Stimulated activated CD4-positive, alpha-beta T cell treated with anti-CD3 and anti-CD28 coated beads, Interleukin-12 subunit alpha, Interleukin-12 subunit beta, amount 100 ng/mL, for 24 hours (primary cell): ENCODE measurements around the gene KMT5B.

Experiments used
- DNase-seq, 2 experiments: peaks; one replicate each; pipeline ENCODE4 v3.0.0-alpha.2; 2020; ENCODE audit warnings: low read depth in 2 of 2

The KMT5B gene

DNA sequence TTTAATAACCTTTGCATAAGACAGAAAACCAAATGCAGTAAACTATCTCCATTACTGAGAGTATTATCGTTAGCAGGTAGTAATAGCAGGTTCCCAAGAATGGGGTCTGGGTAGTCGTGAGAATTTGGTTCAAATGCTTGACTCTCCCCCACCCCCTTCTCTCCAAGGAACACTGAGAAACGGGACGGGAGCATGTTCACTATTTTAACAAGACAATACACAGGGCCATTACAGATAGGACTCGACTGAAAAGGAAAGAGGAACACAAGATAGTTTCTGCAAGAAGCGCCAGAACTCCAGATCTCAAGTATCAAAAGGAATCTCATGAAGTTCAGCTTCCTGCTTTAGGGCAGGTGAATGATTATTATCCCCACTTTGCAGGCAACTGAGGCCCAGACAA lies 27.0 kb downstream of the KMT5B start:
- no peak for DNase-seq

DNA sequence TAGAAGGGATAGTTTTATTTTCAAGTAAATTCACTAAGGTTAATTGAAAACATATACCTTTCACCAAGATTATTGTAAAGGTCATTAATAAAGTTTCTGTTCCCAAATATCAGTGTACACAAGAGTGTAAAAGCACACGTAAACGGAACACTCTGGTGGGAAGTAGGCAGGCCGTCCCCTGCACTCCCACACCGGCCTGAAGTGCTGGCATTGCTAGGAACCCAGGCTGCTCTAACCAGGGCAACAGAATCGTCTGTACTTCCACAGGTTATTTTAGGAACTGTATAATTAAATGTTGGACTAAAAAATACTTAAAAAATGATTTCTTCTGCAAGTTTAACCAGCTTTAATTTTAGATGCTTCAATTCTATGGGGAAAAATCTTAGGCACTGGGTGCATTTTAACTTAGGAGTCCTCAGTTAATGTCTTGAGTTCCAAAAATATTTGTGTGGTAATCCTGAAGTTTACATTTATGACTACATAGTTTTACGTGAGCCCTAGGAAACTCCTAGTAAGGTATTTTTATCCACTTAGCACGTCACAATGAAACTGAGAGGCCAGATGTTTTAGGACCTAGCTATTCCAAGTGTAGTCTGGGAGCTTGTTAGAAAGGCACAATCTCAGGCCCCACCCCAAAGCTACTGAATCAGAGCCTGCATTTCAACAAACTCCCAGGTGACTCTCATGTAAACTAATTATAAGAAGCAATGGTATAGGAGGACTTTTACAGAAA lies 31.2 kb downstream of the KMT5B start:
- no peak for DNase-seq

DNA sequence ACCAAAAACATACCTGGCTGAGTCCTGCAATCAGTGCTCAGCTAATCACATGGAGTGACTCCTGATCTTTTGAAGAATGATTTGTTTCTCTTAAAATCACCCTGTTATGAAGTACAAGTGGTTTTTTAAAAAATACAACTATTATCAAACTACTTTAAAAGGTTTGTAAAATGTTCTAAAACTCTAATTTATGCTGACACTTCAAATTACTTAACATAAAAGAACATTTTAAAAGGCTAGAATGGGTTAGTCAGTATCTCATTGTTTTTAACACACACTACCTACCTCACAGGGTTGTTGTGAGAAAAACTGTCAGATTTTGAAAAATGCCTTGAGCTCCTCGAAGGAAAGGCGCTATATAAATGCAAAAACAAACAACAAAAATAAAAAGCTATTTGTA lies 33.2 kb downstream of the KMT5B start:
- no peak for DNase-seq

DNA sequence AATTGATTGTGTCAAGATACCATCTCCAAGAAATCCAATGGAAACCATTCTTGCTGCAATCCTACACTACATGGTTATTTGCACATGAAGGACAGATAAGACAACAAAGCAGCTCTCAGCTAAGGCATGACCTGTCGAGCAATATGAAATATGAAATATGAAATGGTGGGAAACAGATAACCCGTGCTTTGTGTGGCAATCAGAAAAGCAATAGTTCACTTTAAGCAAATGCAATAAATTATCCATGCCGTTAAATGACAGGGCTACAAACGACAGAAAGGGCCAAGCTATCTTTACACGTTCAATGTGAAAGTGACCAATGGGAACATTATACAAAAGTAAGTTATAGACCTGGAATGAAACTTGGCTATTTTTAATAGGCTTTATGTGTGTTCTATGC lies 35.2 kb downstream of the KMT5B start:
- no peak for DNase-seq

DNA sequence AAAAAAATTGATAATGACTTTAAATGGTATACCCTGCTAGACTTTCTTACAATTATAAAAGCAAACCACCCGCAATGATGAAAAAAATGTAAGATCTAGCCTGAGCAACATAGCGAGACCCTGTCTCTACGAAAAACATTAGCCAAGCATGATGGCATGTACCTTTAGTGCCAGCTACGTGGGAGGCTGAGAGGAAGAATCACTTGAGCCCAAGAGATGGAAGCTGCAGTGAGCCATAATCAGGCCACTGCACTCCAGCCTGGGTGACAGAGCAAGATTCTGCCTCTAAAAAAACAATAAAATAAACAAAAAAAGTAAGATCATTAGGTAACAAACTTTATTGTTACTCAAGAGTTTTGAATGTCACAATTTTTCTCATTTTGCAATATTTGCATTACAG lies 39.2 kb downstream of the KMT5B start:
- no peak for DNase-seq

DNA sequence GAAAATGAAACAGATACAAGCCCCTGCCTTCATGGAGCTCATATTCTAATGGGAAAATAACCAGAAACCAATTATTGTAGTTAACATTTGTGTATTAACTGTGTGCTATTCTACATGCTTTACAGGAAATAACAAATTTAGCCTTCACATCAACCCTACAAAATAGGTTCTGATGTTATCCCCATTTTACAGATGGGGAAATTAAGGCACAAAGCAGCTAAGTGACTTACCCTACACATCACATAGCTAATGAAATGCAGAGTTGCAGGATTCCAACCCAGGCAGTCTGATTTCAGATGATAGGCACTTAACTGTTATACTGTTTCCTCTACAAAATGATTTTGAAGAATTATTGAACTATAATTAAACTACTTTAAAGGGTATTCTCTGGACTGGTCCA lies 43.7 kb downstream of the KMT5B start:
- DNase-seq, result no peak

DNA sequence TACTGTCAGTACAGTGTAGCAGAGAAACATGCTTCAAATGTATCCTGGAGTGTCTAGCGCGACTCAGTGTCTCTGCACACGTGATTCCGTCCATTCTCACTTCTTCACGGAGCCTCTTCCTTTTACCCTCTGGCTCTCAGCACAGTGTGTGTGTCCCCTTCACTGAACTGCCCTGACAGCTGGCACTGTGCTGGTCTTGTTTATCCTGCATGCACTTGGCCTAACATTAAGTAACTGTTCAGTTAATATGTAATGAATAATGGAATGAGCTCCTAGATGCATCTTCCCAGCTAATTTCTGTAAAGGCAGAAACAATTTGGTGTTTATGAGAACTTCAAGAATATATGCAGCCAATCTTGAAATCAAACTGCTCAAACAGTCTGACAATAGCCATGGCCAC lies 44.4 kb downstream of the KMT5B start:
- DNase-seq, result no peak

DNA sequence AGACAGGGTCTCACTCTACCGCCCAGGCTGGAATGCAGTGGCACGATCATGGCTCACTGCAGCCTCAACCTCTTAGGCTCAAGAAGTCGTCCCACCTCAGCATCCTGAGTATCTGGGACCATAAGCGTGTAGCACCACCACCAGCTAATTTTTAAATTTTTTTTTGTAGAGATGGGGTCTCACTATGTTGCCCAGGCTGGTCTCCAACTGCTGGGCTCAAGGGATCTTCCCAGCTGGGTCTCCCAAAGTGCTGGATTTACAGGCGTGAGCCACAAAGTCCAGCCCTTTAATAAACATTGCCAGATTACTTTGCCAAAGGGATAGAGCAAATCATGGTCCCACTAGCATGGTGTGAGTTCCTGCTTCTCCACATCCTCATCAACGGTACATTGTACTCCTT lies 45.6 kb downstream of the KMT5B start:
- DNase-seq, result no peak

DNA sequence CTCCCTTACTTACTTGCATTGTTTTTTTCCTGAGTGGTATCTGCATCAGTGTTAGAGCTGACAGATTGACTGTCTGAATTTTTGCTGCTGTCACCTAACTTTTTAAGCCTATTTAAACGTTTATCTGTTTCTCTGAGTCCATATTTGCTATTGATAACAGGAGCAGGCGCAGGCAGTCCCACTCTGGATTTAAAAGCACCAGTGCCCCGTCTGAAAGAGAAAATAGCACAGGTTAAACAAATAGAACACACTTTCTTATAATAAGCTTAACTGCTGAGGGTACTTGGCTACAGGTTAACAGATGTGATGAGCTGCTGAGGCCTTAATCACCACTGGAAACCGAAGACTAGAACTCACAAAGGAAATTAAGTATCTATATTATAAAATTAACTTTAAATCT lies 46.1 kb downstream of the KMT5B start:
- DNase-seq, result no peak

DNA sequence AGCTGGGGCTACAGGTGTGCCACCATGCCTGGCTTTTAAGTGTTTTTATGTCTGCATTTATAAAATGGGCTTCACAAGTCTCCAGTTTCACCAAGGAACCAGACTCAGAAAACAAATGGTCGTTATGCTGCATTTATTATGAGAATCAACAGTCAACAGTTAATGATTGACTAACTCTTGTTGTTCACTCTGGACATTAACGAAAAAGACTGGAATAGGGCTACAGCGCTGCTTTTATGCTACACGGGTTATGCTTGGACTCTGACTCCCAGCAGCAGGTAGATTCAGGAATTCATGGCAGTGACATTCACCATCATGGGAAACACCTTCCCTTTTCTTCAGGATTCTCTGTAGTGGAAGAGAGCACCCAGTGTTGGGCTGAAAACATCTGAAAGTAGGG lies 47.5 kb downstream of the KMT5B start:
- DNase-seq, result no peak

DNA sequence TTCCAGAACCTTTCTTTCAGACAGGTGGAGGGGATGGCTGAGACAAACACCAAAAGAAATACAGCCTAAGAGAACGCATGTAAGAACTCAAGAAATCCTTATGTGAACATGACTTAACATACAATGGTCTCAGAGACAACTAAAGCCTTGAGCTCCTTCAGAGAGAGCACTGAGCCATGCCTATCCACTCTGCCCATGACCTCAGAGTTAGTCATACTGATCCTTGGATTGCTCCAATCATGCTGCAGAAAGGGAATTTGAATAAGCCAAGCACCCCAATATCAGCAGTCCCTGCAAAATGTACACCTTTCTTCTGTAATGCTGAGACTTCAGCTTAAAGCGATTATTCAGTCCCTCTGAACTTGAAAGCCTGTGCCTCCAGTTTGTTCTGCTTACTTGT lies 48.7 kb downstream of the KMT5B start:
- no peak for DNase-seq

DNA sequence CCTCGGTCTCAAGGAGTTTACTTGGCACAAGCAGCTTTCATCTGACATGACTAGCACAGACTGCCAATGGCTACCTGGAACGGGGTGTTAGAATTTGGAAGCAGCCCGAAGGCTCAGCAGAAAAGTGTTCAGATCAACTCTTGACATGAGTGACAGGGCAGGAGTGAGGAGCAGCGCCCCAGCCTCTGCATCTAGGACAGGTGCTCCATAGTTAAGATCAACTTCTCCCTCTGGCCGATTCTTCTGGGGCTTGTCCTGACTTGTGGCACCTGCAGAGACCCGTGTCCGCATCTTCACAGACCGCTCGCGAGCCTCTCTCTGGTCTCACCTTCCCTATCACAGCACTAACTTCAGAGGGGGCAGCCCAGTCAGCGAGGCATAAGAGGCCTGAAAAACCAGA lies 49.4 kb downstream of the KMT5B start:
- DNase-seq, result no peak

DNA sequence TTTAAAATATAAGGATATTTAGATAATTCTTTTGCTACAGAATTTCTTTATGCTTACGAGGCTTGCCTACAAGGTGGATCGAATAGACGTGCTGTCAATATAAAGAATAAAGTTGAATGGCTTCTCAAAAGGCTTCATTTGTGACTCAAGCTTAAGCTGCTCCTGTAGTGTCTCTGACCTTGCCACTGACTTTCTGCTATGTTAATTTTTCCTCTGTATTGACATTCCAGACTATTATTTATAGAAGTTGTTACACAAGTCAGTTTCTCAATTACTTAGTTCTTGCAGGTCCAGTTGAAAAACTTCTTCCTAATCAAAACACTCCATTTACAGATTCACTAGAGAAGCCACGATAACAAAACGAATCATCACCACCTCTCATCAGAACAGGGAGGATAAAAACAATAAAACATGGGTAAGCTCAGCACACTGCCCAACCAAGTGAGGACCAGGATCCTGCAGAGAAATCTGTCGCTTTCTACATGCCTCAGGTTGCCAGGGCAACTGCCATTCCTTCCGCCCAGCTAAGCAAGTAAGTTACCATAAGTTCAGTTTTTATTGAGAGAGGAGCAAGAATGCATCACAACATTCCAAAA lies 52.9 kb downstream of the KMT5B start:
- DNase-seq, result no peak

DNA sequence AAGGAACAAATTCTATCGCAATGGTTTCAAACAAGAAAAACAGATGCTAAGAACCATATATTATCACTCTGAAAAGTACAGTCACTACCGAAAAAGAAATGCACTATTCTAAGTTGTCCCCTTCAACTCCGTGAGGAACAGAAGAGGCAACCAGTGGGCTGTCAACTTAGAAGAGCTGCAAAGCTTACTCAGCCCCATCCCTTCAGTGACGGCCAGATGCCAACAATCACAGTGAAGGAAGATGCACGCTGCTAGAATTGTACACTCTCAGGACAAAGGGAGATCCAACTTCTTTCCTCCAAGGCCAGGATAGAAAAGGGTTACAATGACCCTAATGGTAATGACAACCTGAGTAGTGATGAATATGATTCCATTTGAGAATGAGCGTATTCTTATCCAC lies 53.4 kb downstream of the KMT5B start:
- no peak for DNase-seq

DNA sequence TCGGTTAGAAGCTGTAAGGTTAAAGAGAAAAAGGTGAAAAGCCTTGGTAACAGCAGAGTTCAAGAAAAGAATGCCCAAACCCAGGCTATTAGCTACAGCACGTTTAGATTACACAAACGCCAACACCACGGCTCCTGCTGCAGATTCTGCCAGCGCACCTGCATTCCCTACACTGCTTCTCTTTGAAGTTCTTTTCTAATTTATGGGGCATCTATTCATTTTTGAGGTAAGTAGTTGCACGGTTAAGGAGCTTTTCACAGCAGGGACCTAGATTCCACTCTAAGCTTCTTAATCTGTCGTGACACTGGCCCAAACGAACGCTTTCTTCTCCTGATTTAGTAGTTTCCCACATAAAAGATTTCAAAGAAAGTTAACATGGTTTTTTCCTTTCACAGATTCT lies 53.9 kb downstream of the KMT5B start:
- no peak for DNase-seq

DNA sequence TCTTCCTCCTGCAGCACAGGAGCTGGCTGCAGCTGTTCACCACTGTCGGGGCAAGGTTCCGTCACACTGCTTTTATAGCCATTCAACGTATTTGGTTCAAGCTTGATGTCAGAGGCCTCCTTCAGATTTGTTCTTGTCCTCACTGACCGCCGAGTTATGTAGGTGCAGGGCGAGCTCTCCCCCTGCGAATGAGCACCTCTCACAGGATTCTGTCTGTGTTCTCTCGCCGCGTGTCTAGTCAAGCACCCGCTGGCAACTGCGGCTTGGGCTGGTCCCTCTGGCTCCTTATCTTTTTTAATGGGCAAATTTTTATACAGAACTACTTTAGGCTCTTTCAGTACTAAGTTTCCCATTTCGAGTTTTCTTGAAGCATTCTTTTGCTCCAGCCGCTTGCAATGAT lies 54.5 kb downstream of the KMT5B start:
- DNase-seq, result no peak

DNA sequence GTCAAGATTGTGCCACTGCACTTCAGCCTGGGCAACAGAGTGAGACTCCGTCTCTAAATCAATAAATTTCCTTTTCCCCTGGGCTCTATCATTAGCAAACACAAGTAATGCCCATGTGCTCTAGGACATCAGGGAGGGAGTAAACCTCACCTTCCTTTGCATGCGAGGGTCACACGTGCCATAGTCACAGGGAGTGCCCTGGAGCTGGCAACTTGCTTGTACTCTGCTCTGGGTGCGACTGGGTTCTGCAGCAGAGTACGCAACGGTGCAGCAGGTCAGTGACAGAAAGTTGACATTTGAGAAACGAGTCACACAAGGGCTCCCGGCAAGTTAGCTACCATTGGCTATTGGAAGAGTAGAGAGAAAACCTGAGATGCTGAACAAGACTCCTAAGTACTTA lies 59.4 kb downstream of the KMT5B start:
- no peak for DNase-seq

DNA sequence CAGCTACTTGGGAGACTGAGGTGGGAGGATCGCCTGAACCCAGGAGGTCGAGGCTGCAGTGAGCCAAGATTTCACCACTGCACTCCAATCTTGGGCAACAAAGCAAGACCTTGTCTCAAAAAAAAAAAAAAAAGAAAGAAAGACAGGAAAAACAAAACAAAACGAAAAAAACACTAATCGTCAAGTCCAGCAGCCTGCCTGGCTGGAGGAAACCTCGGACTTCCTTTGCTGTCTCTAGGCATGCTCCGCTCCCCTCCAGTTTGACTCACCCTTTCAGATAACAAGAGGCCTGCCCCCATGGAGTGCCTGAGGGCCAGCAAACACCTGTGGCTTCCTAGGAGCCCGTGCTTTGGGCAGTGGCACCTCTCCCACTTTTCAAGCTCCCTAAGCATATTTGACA lies 63.1 kb downstream of the KMT5B start:
- no peak for DNase-seq

DNA sequence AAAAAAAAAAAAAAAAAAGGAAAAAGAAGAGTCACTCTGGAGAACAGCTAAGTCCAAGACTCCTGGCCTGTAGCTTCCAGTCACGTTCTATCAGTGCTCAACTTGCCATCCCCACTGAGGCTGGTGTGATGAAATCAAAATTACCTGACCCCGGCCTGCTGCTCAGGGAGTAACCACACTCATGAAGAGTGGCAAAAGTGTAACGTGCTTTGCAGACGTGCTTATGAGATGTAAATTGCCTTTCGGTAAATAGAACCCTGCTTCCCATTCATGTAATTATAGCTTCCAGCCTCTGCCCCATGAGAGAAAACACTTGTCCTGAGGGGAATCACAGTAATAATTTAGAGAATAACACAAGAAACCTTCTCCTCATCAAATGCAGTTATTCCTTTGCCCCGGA lies 63.7 kb downstream of the KMT5B start:
- no peak for DNase-seq

DNA sequence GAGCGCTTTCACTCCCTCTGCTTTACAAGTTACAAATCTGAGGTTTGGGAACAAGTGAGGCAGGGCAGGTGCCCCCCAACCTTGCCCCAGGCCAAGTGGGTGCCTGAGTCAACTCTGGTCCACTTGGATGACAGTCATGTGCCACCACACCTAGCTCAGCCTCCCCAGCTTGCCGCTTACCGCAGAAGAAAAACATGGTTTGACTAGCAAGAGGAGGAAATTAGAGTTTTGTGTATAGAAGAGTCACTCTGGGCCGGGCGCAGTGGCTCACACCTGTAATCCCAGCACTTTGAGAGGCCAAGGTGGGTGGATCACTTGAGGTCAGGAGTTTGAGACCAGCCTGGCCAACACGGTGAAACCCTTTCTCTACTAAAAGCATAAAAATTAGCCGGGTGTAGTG lies 64.2 kb downstream of the KMT5B start:
- DNase-seq, result no peak

DNA sequence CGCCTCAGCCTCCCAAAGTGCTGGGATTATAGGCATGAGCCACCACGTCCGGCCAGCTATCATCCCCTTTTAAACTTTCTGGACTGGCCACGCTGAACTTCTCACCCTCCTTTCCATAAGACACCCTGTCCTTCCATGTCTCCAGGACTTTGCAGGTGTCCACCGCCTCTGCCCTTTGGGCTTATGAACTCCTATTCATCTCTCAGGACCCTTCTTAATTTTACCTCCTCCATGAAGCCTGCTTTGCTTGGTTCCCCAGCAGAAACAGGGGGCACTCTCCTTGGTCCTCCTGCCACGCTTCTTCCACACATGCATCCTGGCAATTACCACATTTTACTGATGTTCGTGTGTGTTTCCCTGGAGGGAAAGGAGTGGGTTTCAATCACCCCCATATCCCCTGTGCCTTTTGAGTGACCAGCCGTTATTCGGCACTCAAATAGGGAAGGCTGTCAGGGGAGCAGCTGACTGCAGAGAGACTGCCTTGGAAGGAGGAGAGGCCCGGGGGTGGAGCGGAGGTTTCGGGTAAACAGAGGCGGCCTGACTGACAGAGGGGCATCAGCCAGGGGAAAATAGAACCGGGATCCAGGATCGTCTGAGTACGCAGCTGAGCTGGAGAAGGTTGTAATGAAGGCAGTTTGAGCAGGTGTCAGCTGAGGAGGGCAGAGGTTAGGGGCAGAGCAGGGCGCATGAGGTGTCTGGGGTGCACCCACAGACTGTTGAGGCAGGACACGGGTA lies 64.9 kb downstream of the KMT5B start:
- DNase-seq, result no peak

DNA sequence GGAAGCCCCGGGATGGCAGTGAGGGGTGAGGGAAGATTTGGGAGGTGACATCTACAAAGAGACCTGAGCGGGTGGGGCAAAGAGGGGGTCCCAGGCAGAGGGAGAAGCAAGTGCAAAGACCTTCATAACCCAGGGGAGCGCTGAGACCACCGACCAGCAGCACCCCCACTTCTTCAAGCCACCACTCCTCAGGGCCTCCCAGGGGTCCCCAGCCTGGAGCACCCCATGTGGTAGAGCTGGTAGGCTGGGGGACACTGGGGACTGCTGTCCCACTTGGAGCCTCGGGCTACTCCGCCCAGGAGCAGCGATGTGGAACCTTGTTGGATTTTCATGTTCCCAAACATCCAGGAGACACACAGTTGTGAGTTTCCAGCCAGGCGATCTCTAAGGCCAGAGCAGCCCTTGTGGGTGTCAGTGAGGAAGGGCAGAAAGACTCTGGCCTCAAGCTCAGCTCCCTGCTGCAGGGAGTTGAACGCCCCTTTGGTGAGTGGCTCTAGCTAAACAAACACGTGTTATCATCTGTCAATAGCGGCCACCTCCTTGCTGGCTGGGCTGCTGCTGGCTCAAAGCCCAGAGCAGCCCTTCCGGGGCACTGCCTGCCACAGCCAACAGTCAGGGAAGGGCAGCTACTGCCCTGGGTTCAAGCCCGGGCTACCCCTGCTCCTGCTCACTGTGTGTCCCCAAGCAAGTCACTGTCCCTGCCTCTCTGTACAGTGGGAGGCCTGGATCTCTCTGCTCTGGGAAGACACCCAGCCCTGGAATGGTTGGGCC lies 66.2 kb downstream of the KMT5B start:
- no peak for DNase-seq
